Fibroblast of lung (primary cell): ENCODE results near the gene ABCB9.

Experiments
- EZH2 ChIP-seq: IDR thresholded peaks from 2 replicates; pipeline ENCODE4 v1.5.1; 2012; ENCODE audit warnings: low read length, control low read depth, mild to moderate bottlenecking; ENCODE audit errors: missing control alignments
- TF ChIP-seq, protein P1 (sequence below), 2 donors: IDR thresholded peaks in 1 of 2; conservative IDR thresholded peaks in 1 of 2; 1 replicate in 1 of 2; 2 replicates in 1 of 2; pipeline ENCODE4 v1.5.1; 2011 to 2012; ENCODE audit warnings: low read length in 2 of 2, control low read depth in 1 of 2, inconsistent platforms in 1 of 2, low read depth in 1 of 2, mild to moderate bottlenecking in 1 of 2

DNA sequence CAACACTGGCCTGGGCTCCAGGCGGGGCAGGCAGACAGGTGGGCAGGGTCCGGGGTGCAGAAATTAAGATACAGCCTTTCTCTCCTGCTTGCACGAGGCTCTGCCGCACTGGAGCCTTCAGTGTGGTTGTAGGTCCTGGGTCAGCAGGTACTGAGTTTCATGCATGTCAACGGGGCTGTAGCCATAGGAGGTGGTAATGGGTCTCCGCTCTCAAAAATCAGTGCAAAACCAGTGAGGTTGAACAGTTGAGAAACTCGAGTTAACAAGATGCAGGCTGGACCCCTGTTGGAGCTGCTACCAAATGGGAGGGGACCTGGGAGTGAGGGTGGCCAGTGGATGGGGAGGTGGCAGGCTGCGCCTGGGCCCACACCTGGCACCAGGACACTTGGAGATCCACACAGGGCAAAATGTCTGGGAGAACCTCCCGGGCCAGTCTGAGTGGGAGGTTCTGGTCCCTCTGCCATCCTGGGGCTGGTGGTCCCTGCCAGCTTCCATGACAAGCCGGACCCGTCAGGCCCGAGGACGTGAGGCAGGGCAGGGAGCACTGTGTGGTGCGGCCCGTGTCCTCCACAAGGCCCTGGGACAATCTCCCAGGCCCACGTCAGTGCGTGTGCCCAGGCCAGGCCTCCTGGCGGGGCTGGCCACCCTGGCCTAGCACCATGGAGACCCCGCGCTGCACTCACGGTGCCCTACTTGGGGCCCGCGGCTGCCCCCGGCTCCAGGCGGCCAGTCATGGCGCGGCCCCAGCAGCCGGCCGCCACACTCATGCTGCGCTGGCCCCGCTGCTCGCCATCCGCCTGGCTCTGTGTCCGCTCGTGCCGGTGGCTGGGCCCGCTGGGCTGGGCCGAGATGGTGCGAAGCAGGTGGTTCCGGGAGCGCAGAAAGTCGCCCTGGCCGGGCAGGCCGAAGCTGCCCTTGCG is 19.3 kb upstream of the ABCB9 start:
- no peak for TF ChIP-seq EZH2
- TF ChIP-seq, protein P1, sequence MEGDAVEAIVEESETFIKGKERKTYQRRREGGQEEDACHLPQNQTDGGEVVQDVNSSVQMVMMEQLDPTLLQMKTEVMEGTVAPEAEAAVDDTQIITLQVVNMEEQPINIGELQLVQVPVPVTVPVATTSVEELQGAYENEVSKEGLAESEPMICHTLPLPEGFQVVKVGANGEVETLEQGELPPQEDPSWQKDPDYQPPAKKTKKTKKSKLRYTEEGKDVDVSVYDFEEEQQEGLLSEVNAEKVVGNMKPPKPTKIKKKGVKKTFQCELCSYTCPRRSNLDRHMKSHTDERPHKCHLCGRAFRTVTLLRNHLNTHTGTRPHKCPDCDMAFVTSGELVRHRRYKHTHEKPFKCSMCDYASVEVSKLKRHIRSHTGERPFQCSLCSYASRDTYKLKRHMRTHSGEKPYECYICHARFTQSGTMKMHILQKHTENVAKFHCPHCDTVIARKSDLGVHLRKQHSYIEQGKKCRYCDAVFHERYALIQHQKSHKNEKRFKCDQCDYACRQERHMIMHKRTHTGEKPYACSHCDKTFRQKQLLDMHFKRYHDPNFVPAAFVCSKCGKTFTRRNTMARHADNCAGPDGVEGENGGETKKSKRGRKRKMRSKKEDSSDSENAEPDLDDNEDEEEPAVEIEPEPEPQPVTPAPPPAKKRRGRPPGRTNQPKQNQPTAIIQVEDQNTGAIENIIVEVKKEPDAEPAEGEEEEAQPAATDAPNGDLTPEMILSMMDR (conservative IDR thresholded peaks at IDR 0.05 in 1 of 2, IDR thresholded peaks at IDR 0.05 in 1 of 2; ENCODE audit: low read depth in 1 of 2, low read length in 2 of 2) = no peak
